Activated CD4-positive, alpha-beta T cell treated with anti-CD3 and anti-CD28 coated beads for 36 hours (primary cell): Measurements from ENCODE around the gene DSC2. TPM values are rescaled to one million over a fixed set of nuclear protein-coding genes. Genes with fewer than 3 reads are reported as not detected.

Experiments used
- ATAC-seq: fragments of 200-7000 bp; cut with Tn5 transposase; one replicate; pipeline ENCODE4 v1.10.0; 2021; ENCODE audit warnings: mild to moderate bottlenecking, moderate library complexity
- CTCF ChIA-PET: fragments of 350-600 bp; sonication (Branson Sonifier 250); formaldehyde crosslinking; loops from one replicate; lab custom pipeline; 2021; ENCODE audit warnings: antibody characterized with exemption; lab: Charles Lee
- POLR2A ChIA-PET: fragments of 350-600 bp; sonication (Branson Sonifier 250); formaldehyde crosslinking; loops from one replicate; lab custom pipeline; 2021; ENCODE audit warnings: antibody characterized with exemption, inconsistent platforms; lab: Charles Lee
- DNase-seq: peaks from one replicate; pipeline ENCODE4 v3.0.0-alpha.2; 2020
- H3K27ac Mint-ChIP-seq: one replicate; pipeline ENCODE4 v1.8.0; 2021; ENCODE audit warnings: mixed read lengths
- H3K27me3 Mint-ChIP-seq: one replicate; pipeline ENCODE4 v1.8.0; 2021; ENCODE audit warnings: mixed read lengths
- H3K36me3 Mint-ChIP-seq: one replicate; pipeline ENCODE4 v1.8.0; 2021; ENCODE audit warnings: low read depth, mixed read lengths
- H3K4me1 Mint-ChIP-seq: one replicate; pipeline ENCODE4 v1.8.0; 2021; ENCODE audit warnings: mixed read lengths
- H3K4me3 Mint-ChIP-seq: one replicate; pipeline ENCODE4 v1.8.0; 2021; ENCODE audit warnings: mild to moderate bottlenecking, moderate library complexity, mixed read lengths
- H3K9me3 Mint-ChIP-seq: one replicate; pipeline ENCODE4 v1.8.0; 2021; ENCODE audit warnings: low read depth, mixed read lengths
- intact Hi-C, 2 experiments: fragments of 100-400 bp; cut with DNase I in 1 of 2; cut with micrococcal nuclease in 1 of 2; formaldehyde crosslinking; loops; one replicate each; pipeline versions ENCODE4 v1.14.2 to v1.15.1; 2022 to 2024; cut with DNase I, micrococcal nuclease
- total RNA-seq, 2 experiments: library from RNA; stranded (reverse); gene quantifications; one replicate each; pipeline ENCODE4 v1.2.3, GENCODE V29; 2021

DSC2 gene
- total RNA-seq, 2 experiments from 2014 or later: 0.05 TPM; not detected in 1

DNA sequence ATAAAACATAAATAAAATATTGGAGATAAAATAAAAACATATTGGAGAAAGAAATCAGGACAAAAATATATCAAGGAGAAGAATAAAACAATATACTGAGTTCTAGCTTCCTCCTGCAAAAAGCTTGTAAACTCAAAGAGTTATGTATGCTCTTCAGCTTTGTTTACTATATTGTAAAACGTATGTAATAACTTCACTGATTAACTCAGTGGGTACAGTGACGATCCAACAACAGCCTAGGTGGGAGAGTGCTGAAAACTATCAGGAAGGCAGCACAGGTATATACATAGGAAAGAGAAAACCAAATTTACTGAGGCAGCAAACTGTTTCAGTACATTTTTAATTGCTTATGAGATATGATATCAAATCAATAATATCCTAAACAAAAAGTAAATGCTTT is 8.3 kb downstream of the DSC2 start:
- H3K27ac Mint-ChIP-seq: no peak overlapping the region
- peaks cover 3% of the 10 kb centered on the region for H3K27me3 Mint-ChIP-seq
- H3K4me1 Mint-ChIP-seq: no peaks in the 10 kb centered on the region
- no peaks in the 10 kb centered on the region for H3K36me3 Mint-ChIP-seq
- intact Hi-C loops: no loop called here
- no peaks in the 10 kb centered on the region for H3K9me3 Mint-ChIP-seq
- POLR2A ChIA-PET: no interaction called here
- no peak for DNase-seq
- no peak for ATAC-seq
- H3K4me3 Mint-ChIP-seq: no peak overlapping the region
- CTCF ChIA-PET: no interaction called here

DNA sequence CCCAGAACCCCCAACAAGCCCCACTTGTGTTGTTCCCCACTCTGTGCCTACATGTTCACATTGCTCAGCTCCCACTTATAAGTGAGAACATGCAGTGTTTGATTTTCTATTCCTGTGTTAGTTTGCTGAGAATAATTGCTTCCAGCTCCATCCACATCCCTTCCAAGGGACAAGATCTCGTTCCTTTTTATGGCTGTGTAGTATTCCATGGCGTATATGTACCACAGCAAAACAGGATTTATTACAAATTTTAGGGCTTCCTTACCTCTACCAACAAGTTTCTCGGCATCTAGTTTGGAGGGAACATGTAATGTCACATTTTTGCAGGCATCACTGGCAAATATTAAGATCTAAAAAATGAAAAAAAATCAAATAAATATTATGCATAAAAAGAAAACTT is 8.9 kb downstream of the DSC2 start:
- ATAC-seq (no peak), DNase-seq (no peak)
- intact Hi-C loops: no loop called here
- Mint-ChIP-seq H3K4me1 (no peaks in the 10 kb centered on the region), H3K9me3 (no peaks in the 10 kb centered on the region), H3K36me3 (no peaks in the 10 kb centered on the region), H3K27ac (no peak overlapping the region), H3K27me3 (no peaks in the 10 kb centered on the region), H3K4me3 (no peak overlapping the region)
- POLR2A ChIA-PET: no interaction called here
- CTCF ChIA-PET: no interaction called here

GRCh38 chr18:31091350-31091749 is 10.9 kb downstream of the DSC2 start:
- Mint-ChIP-seq H3K27ac (no peak overlapping the region), H3K27me3 (no peaks in the 10 kb centered on the region), H3K4me3 (no peak overlapping the region), H3K36me3 (no peaks in the 10 kb centered on the region), H3K9me3 (no peaks in the 10 kb centered on the region), H3K4me1 (no peaks in the 10 kb centered on the region)
- DNase-seq (no peak), ATAC-seq (no peak)
- ChIA-PET CTCF (no interaction called here), POLR2A (no interaction called here)
- intact Hi-C loops: no loop called here

GRCh38 chr18:31088532-31088931 is 13.7 kb downstream of the DSC2 start:
- CTCF ChIA-PET: no interaction called here
- Mint-ChIP-seq H3K27ac (no peak overlapping the region), H3K36me3 (no peaks in the 10 kb centered on the region), H3K4me3 (no peak overlapping the region), H3K4me1 (no peaks in the 10 kb centered on the region), H3K27me3 (no peaks in the 10 kb centered on the region), H3K9me3 (no peaks in the 10 kb centered on the region)
- ATAC-seq (no peak), DNase-seq (no peak)
- POLR2A ChIA-PET: no interaction called here
- intact Hi-C loops: no loop called here

DNA sequence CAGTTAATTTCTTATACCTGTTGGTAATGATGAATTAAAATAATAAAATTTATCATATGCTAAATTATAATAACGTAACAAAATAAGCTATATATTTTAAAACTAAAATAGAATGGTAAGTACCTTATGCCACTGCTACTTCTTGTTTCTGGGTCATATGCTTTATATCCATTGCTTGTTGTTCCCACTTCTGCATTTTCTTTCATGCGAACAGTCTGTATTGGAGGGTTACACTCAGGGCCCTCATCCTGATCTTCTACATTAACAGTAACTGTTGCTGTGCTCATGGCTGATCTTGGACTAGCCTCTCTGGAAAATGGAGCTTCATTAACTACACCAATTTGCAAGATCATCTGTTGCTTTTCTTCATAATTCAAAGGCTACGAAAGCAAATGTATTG is 22.2 kb downstream of the DSC2 start:
- Mint-ChIP-seq H3K27ac (no peak overlapping the region), H3K36me3 (no peaks in the 10 kb centered on the region), H3K4me3 (no peak overlapping the region), H3K9me3 (no peaks in the 10 kb centered on the region), H3K27me3 (no peaks in the 10 kb centered on the region), H3K4me1 (no peaks in the 10 kb centered on the region)
- intact Hi-C loops: loop anchor here in 1 of 2 experiments (10.0 kb wide), 2 partner anchors 55 kb away; no protein-coding TSS in a partner anchor
- ChIA-PET CTCF (interaction anchor here (0.6 kb wide), 1 partner anchor 74 kb away, joined by 5 read pairs; no protein-coding TSS in a partner anchor), POLR2A (no interaction called here)
- ATAC-seq (no peak), DNase-seq (no peak)

- no peak overlapping the region for H3K4me3 Mint-ChIP-seq
- intact Hi-C loops: loop anchor here in 1 of 2 experiments (10.0 kb wide), 2 partner anchors 53 to 57 kb away; no protein-coding TSS in a partner anchor
Measured at GRCh38 chr18:31077878-31078277, 24.3 kb downstream of the DSC2 start.

DNA sequence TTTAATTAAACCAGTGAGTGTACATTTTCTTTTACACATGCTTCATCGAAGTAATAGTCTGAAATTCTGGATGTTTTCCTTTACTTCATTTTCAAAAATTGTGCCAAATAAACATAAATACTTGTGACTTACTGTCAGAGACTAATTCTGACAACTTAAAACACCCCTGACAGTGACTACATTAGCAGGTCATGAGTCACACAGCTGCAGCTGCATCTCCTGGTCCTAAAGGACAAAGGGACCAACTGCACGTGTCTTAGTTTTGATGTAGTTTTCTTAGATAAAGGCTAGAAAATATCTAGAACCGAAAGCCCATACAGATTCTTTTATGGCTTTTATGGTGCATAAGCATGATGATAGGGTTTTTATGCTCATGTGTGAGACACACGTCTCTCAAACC is 30.0 kb downstream of the DSC2 start:
- no peak for ATAC-seq
- Mint-ChIP-seq H3K27me3 (no peaks in the 10 kb centered on the region), H3K4me3 (no peak overlapping the region), H3K9me3 (peaks cover 2% of the 10 kb centered on the region), H3K36me3 (no peaks in the 10 kb centered on the region), H3K4me1 (no peaks in the 10 kb centered on the region), H3K27ac (no peak overlapping the region)
- intact Hi-C loops: loop anchor here in 1 of 2 experiments (10.0 kb wide), 2 partner anchors 47 to 63 kb away; no protein-coding TSS in a partner anchor
- ChIA-PET CTCF (no interaction called here), POLR2A (no interaction called here)
- no peak for DNase-seq

More at GRCh38 chr18:31077878-31078277, 24.3 kb downstream of the DSC2 start:
- ATAC-seq: no peak
- DNase-seq: no peak
- ChIA-PET CTCF (no interaction called here), POLR2A (no interaction called here)
- Mint-ChIP-seq H3K4me1 (no peaks in the 10 kb centered on the region), H3K36me3 (no peaks in the 10 kb centered on the region), H3K27me3 (no peaks in the 10 kb centered on the region), H3K27ac (no peak overlapping the region), H3K9me3 (no peaks in the 10 kb centered on the region)

- intact Hi-C loops: loop anchor here in 1 of 2 experiments (10.0 kb wide), 2 partner anchors 45 to 65 kb away; no protein-coding TSS in a partner anchor
- H3K4me1 Mint-ChIP-seq: no peaks in the 10 kb centered on the region
- ATAC-seq: no peak
- H3K27me3 Mint-ChIP-seq: peaks cover 2% of the 10 kb centered on the region
- no peak overlapping the region for H3K27ac Mint-ChIP-seq
- H3K36me3 Mint-ChIP-seq: no peaks in the 10 kb centered on the region
- DNase-seq: no peak
- POLR2A ChIA-PET: no interaction called here
- H3K9me3 Mint-ChIP-seq: peaks cover 2% of the 10 kb centered on the region
- no peak overlapping the region for H3K4me3 Mint-ChIP-seq
- CTCF ChIA-PET: no interaction called here
Measured at GRCh38 chr18:31070206-31070605, 32.0 kb downstream of the DSC2 start.

DNA sequence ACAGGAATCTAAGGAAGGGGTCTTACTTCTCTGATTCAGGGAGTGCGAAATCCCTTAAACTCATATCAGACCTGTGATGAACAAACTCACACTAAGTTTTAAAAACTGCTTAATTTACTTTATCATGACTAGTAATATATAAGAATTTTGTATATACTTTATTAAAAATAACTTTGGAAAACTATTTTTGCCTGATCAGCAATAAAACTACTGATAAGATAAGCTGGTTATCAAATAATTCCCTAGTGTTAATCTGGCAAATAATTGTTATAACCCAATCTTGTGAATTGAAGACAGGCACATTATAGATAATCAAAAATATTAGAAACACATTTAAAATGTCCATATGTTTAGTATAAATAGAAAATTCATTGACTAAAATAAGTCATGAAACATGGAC is 36.0 kb downstream of the DSC2 start:
- ChIA-PET CTCF (interaction anchor here (0.7 kb wide), 1 partner anchor 10 kb away, joined by 3 read pairs; no protein-coding TSS in a partner anchor), POLR2A (no interaction called here)
- DNase-seq: no peak
- Mint-ChIP-seq H3K36me3 (no peaks in the 10 kb centered on the region), H3K4me1 (peaks cover 15% of the 10 kb centered on the region), H3K27me3 (peaks cover 2% of the 10 kb centered on the region), H3K4me3 (no peak overlapping the region), H3K9me3 (peaks cover 2% of the 10 kb centered on the region), H3K27ac (no peak overlapping the region)
- intact Hi-C loops: no loop called here
- ATAC-seq: no peak

DNA sequence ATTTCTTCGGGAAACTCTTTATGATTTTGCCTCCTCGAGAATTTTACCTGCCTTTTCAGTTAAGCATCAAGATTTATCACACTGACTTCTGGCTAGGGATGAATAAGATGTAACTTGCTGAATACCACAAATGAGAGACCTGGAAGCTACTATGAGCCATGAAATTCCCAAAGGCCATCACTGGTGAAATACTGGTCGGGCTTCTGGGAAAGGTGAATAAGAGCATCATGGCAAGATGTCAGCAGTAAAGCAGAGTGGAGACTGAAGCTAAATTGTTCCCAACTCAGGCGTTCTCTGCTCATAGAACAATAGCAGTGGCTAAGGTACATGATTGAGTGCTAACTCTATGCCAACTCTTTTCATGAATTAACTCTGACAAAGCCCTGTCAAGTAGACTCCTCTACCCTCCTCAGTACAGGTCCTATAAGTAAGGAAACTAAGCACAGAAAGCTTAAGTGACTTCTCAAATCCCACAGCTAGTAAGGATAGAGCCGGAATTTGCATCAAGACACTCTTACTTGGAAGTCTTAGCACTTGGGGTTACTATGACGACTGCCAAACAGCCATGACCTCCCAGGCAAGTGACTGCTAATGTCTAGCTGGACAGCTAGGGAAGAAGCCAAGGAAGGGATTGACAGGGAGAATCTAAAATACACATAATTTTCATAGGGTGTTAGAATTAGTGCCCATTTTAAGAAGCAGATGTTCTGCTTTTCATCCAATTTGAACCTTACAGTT is 37.0 kb downstream of the DSC2 start:
- ChIA-PET CTCF (no interaction called here), POLR2A (no interaction called here)
- H3K36me3 Mint-ChIP-seq: no peaks in the 10 kb centered on the region
- no peak overlapping the region for H3K27ac Mint-ChIP-seq
- peaks cover 15% of the 10 kb centered on the region for H3K4me1 Mint-ChIP-seq
- intact Hi-C loops: no loop called here
- ATAC-seq (no peak), DNase-seq (no peak)
- peaks cover 4% of the 10 kb centered on the region for H3K27me3 Mint-ChIP-seq
- H3K9me3 Mint-ChIP-seq: peaks cover 2% of the 10 kb centered on the region
- H3K4me3 Mint-ChIP-seq: no peak overlapping the region

- Mint-ChIP-seq H3K36me3 (no peaks in the 10 kb centered on the region), H3K4me3 (no peak overlapping the region), H3K4me1 (peaks cover 15% of the 10 kb centered on the region), H3K27me3 (peaks cover 5% of the 10 kb centered on the region), H3K27ac (no peak overlapping the region), H3K9me3 (no peaks in the 10 kb centered on the region)
- ATAC-seq: peak; percentile 95
- intact Hi-C loops: no loop called here
- POLR2A ChIA-PET: no interaction called here
- CTCF ChIA-PET: no interaction called here
- peak; percentile 51 for DNase-seq
Measured at GRCh38 chr18:31064130-31064529, 38.1 kb downstream of the DSC2 start.

GRCh38 chr18:31061945-31062344 is 40.3 kb downstream of the DSC2 start:
- ATAC-seq: no peak
- intact Hi-C loops: no loop called here
- no peak for DNase-seq
- H3K4me1 Mint-ChIP-seq: peaks cover 15% of the 10 kb centered on the region
- no peaks in the 10 kb centered on the region for H3K36me3 Mint-ChIP-seq
- H3K27me3 Mint-ChIP-seq: peaks cover 5% of the 10 kb centered on the region
- H3K4me3 Mint-ChIP-seq: no peak overlapping the region
- H3K9me3 Mint-ChIP-seq: no peaks in the 10 kb centered on the region
- POLR2A ChIA-PET: no interaction called here
- CTCF ChIA-PET: interaction anchor here (0.7 kb wide), 1 partner anchor 112 kb away, joined by 3 read pairs; no protein-coding TSS in a partner anchor
- no peak overlapping the region for H3K27ac Mint-ChIP-seq
